Astrocyte (in vitro differentiated cells and primary cell): Measurements from ENCODE around the gene AFF3. TPM values are rescaled to one million over a fixed set of nuclear protein-coding genes. Genes with fewer than 3 reads are reported as not detected.

Experiments used
- DNase-seq: peaks from one replicate; pipeline ENCODE4 v3.0.0-alpha.2; 2010; ENCODE audit warnings: low read depth
- FAIRE-seq: peaks from 2 replicates; lab custom pipeline; 2011; peaks lifted over from hg19 to GRCh38; lab: Jason Lieb, UNC
- H2AFZ ChIP-seq: 2 replicates; pipeline ENCODE4 v1.6.0; 2012; ENCODE audit warnings: low read depth, low read length, inconsistent platforms
- H3K27ac ChIP-seq: 2 replicates; pipeline ENCODE4 v1.5.1; 2011; ENCODE audit warnings: low read depth, low read length, inconsistent platforms
- H3K27me3 ChIP-seq: 2 replicates; pipeline ENCODE4 v1.6.0; 2011; ENCODE audit warnings: low read length, inconsistent platforms; ENCODE audit not compliant: insufficient read depth
- H3K36me3 ChIP-seq: 2 replicates; pipeline ENCODE4 v1.5.1; 2011; ENCODE audit warnings: low read length, inconsistent platforms; ENCODE audit not compliant: insufficient read depth
- H3K4me1 ChIP-seq: 2 replicates; pipeline ENCODE4 v1.5.1; 2011; ENCODE audit warnings: low read length, inconsistent platforms; ENCODE audit not compliant: insufficient read depth
- H3K4me2 ChIP-seq: 2 replicates; pipeline ENCODE4 v1.6.0; 2012; ENCODE audit warnings: low read length, inconsistent platforms
- H3K4me3 ChIP-seq: 2 replicates; pipeline ENCODE4 v1.5.1; 2011; ENCODE audit warnings: low read depth, mild to moderate bottlenecking, low read length, inconsistent platforms; ENCODE audit not compliant: insufficient read depth
- H3K79me2 ChIP-seq: 2 replicates; pipeline ENCODE4 v1.6.0; 2012; ENCODE audit warnings: mild to moderate bottlenecking, low read length, inconsistent platforms; ENCODE audit not compliant: insufficient read depth
- H3K9ac ChIP-seq: 2 replicates; pipeline ENCODE4 v1.6.0; 2012; ENCODE audit warnings: mild to moderate bottlenecking, low read length, inconsistent platforms
- H3K9me3 ChIP-seq: 2 replicates; pipeline ENCODE4 v1.5.1; 2012; ENCODE audit warnings: low read depth, mild to moderate bottlenecking, low read length, inconsistent platforms; ENCODE audit not compliant: insufficient read depth
- H4K20me1 ChIP-seq: 2 replicates; pipeline ENCODE4 v1.6.0; 2012; ENCODE audit warnings: low read length, inconsistent platforms; ENCODE audit not compliant: insufficient read depth
- H3K27ac Mint-ChIP-seq: one replicate; pipeline ENCODE4 v1.8.0; 2021; ENCODE audit warnings: mild to moderate bottlenecking, mixed read lengths; ENCODE audit not compliant: unreplicated experiment
- H3K27me3 Mint-ChIP-seq: one replicate; pipeline ENCODE4 v1.8.0; 2021; ENCODE audit warnings: low read depth, mixed read lengths; ENCODE audit not compliant: unreplicated experiment
- H3K36me3 Mint-ChIP-seq: one replicate; pipeline ENCODE4 v1.8.0; 2021; ENCODE audit warnings: low read depth, mixed read lengths; ENCODE audit not compliant: unreplicated experiment
- H3K4me1 Mint-ChIP-seq: one replicate; pipeline ENCODE4 v1.8.0; 2021; ENCODE audit warnings: low read depth, mixed read lengths; ENCODE audit not compliant: unreplicated experiment
- H3K4me3 Mint-ChIP-seq: one replicate; pipeline ENCODE4 v1.8.0; 2021; ENCODE audit warnings: mild to moderate bottlenecking, moderate library complexity, mixed read lengths; ENCODE audit not compliant: unreplicated experiment
- H3K9me3 Mint-ChIP-seq: one replicate; pipeline ENCODE4 v1.8.0; 2021; ENCODE audit warnings: mild to moderate bottlenecking, mixed read lengths; ENCODE audit not compliant: unreplicated experiment
- CTCF ChIP-seq: IDR thresholded peaks from 2 replicates; pipeline ENCODE4 v1.5.1; 2011; ENCODE audit warnings: low read depth, mild to moderate bottlenecking, inconsistent platforms, low read length, moderate library complexity; ENCODE audit not compliant: insufficient read depth
- EZH2 ChIP-seq: IDR thresholded peaks from 2 replicates; pipeline ENCODE4 v1.6.1; 2012; ENCODE audit warnings: mild to moderate bottlenecking, low read length, inconsistent platforms; ENCODE audit not compliant: insufficient read depth
- total RNA-seq: library from RNA; stranded (reverse); gene quantifications from 2 replicates; pipeline ENCODE4 v1.2.1, GENCODE V29; 2021

AFF3 gene
- total RNA-seq, 1 donor from 2014 or later = 14.7 TPM

DNA sequence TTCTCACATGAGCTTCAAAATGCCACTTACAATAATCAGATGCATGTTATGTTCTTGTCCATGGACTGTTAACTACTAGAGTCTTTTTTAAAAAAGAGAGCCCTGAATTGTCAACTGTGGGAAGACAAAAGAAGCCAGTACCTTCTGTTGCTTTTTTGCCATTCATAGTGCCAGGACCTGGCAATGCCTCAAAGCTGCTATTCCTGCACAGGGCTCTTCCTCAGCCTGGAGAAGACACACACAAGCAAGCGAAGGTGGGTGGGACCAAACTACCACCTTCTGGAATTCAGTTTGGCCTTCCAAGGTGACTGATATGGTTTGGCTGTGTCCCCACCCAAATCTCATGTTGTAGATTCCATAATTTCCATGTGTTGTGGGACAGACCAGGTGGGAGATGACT is 160.6 kb downstream of the AFF3 start:
- no peaks in the 10 kb centered on the region for H3K36me3 ChIP-seq
- H4K20me1 ChIP-seq = no peaks in the 10 kb centered on the region
- no peaks in the 10 kb centered on the region for H3K4me1 ChIP-seq
- no peak overlapping the region for H3K4me3 Mint-ChIP-seq
- H3K9me3 Mint-ChIP-seq = no peaks in the 10 kb centered on the region
- H3K4me2 ChIP-seq = no peak overlapping the region
- no peaks in the 10 kb centered on the region for H3K27me3 ChIP-seq
- TF ChIP-seq CTCF (no peak), EZH2 (no peak)
- H3K4me3 ChIP-seq = no peak overlapping the region
- FAIRE-seq = no peak
- H3K27me3 Mint-ChIP-seq = no peaks in the 10 kb centered on the region
- H3K4me1 Mint-ChIP-seq = peaks cover 8% of the 10 kb centered on the region
- no peak overlapping the region for H3K27ac ChIP-seq
- H3K27ac Mint-ChIP-seq = no peak overlapping the region
- peaks cover 7% of the 10 kb centered on the region for H3K36me3 Mint-ChIP-seq
- H3K9ac ChIP-seq = no peak overlapping the region
- no peak for DNase-seq
- H2AFZ ChIP-seq = no peak overlapping the region
- no peaks in the 10 kb centered on the region for H3K79me2 ChIP-seq
- no peaks in the 10 kb centered on the region for H3K9me3 ChIP-seq

DNA sequence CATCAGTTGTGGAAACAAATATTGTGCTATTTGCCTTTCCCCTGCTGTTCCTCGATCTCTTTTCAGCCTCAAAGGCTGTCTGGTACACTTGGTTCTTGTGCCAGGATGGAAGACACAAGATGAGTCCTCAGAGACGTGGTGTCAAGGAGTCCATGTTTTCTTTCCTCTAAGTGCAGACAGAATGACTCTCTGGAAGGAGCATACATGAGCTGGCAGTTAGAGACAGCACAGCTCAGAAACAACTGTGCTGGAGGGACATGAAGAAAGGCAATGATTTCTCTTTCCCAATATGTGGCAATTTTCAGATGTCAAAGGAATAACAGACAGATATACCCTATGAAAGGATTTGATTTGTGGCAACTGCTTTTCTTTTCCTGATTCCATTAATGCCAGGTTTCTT is 162.2 kb downstream of the AFF3 start:
- Histone ChIP-seq H3K9ac (no peak overlapping the region), H3K4me1 (peaks cover 4% of the 10 kb centered on the region), H3K27me3 (no peaks in the 10 kb centered on the region), H3K36me3 (no peaks in the 10 kb centered on the region), H2AFZ (no peak overlapping the region), H3K9me3 (no peaks in the 10 kb centered on the region), H3K4me3 (no peak overlapping the region), H3K27ac (no peak overlapping the region), H3K79me2 (no peaks in the 10 kb centered on the region), H4K20me1 (no peaks in the 10 kb centered on the region), H3K4me2 (no peak overlapping the region)
- FAIRE-seq (no peak), DNase-seq (no peak)
- TF ChIP-seq CTCF (no peak), EZH2 (no peak)
- Mint-ChIP-seq H3K27ac (no peak overlapping the region), H3K9me3 (no peaks in the 10 kb centered on the region), H3K27me3 (no peaks in the 10 kb centered on the region), H3K36me3 (peaks cover 7% of the 10 kb centered on the region), H3K4me1 (peaks cover 14% of the 10 kb centered on the region), H3K4me3 (no peak overlapping the region)

DNA sequence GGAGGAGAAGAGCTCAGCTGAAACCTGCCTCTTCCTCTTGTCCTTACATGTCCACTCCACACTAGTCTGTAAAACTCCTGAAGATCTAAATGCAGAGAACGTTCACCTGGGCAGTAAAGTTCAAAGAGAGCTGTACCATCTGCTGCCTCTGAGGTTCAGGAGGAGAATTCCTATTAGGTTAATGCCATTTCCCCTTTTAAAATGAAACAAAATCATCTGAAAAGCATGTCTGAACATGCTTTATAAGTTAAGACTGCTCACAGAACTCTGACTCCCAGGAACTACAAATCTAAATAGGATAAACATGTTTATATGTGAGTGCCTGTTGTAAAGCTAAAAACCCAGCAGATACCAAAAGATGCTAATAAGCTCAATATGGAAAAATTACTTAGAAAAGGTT is 164.4 kb downstream of the AFF3 start:
- Histone ChIP-seq H3K27me3 (no peaks in the 10 kb centered on the region), H3K36me3 (no peaks in the 10 kb centered on the region), H3K9ac (no peak overlapping the region), H3K4me2 (no peak overlapping the region), H3K27ac (no peak overlapping the region), H3K79me2 (no peaks in the 10 kb centered on the region), H3K9me3 (no peaks in the 10 kb centered on the region), H2AFZ (no peak overlapping the region), H3K4me1 (peaks cover 15% of the 10 kb centered on the region), H3K4me3 (no peak overlapping the region), H4K20me1 (no peaks in the 10 kb centered on the region)
- TF ChIP-seq CTCF (no peak), EZH2 (no peak)
- FAIRE-seq = no peak
- H3K27ac Mint-ChIP-seq = peak overlapping the region; percentile 0
- H3K4me1 Mint-ChIP-seq = peaks cover 24% of the 10 kb centered on the region
- peaks cover 7% of the 10 kb centered on the region for H3K36me3 Mint-ChIP-seq
- H3K4me3 Mint-ChIP-seq = no peak overlapping the region
- no peaks in the 10 kb centered on the region for H3K27me3 Mint-ChIP-seq
- DNase-seq = no peak
- no peaks in the 10 kb centered on the region for H3K9me3 Mint-ChIP-seq
